ENCODE measurements around the gene IREB2.

DNA sequence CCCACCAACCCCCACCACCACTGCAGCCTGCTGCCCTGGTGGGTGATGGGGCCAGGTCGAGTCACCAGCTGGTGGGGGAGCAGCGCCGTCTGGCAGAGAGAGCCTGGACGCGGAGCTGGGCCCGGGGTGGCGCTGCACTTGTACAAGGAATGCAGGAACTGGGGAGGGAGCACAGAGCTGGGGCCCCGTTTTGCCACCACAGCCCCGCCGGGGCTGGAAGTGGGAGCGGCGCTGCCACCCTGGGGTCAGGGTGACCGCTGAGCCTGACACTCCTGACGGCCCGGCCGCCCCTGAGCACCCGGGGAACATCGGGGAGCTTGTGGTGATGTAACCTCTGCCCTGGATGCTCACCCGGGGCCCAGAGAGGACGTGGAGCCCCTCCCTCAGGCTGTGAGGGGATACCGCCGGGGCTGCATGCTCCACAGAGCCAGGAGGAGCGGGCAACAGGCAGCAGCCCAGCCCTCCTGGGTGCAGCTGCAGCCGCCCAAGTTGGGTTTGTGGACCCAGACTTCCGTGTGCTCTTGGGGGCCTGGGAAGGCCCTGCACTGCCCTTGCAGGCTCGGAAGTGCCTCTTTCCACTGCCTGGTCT is 32.6 kb upstream of the IREB2 start:
- no peak for TF ChIP-seq POLR2A (IDR thresholded peaks at IDR 0.05)
- TF ChIP-seq, protein P1, sequence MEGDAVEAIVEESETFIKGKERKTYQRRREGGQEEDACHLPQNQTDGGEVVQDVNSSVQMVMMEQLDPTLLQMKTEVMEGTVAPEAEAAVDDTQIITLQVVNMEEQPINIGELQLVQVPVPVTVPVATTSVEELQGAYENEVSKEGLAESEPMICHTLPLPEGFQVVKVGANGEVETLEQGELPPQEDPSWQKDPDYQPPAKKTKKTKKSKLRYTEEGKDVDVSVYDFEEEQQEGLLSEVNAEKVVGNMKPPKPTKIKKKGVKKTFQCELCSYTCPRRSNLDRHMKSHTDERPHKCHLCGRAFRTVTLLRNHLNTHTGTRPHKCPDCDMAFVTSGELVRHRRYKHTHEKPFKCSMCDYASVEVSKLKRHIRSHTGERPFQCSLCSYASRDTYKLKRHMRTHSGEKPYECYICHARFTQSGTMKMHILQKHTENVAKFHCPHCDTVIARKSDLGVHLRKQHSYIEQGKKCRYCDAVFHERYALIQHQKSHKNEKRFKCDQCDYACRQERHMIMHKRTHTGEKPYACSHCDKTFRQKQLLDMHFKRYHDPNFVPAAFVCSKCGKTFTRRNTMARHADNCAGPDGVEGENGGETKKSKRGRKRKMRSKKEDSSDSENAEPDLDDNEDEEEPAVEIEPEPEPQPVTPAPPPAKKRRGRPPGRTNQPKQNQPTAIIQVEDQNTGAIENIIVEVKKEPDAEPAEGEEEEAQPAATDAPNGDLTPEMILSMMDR (IDR thresholded peaks at IDR 0.05), result no peak

All from upper lobe of left lung (tissue), 4 donors.